Cardiac muscle cell (in vitro differentiated cells and primary cell): ENCODE measurements around the gene SCRN1. TPM values are rescaled to one million over a fixed set of nuclear protein-coding genes. Genes with fewer than 3 reads are reported as not detected.

ENCODE experiments used
- DNase-seq, 2 donors: peaks; one replicate each; pipeline versions ENCODE4 v3.0.0 to v3.0.0-alpha.2; 2010 to 2017; ENCODE audit warnings: low read depth in 1 of 2, low spot score in 1 of 2
- H3K27ac ChIP-seq: fragments of 200-600 bp; sonication (generic); 2 replicates; pipeline ENCODE4 v1.5.1; 2016
- H3K27me3 ChIP-seq: fragments of 200-600 bp; sonication (generic); 2 replicates; pipeline ENCODE4 v1.6.0; 2016; ENCODE audit warnings: control low read depth
- H3K36me3 ChIP-seq: fragments of 200-600 bp; sonication (generic); 2 replicates; pipeline ENCODE4 v1.5.1; 2016; ENCODE audit warnings: control low read depth
- H3K4me1 ChIP-seq: fragments of 200-600 bp; sonication (generic); 2 replicates; pipeline ENCODE4 v1.8.1; 2017; ENCODE audit warnings: low read depth, mild to moderate bottlenecking, mixed run types
- H3K4me3 ChIP-seq: fragments of 200-600 bp; sonication (generic); 2 replicates; pipeline ENCODE4 v1.5.1; 2016; ENCODE audit warnings: mild to moderate bottlenecking
- H3K9me3 ChIP-seq: fragments of 200-600 bp; sonication (generic); 2 replicates; pipeline ENCODE4 v1.5.1; 2017; ENCODE audit warnings: low read depth, mild to moderate bottlenecking, control low read depth
- CTCF ChIP-seq: IDR thresholded peaks from 2 replicates; pipeline ENCODE4 v1.5.1; 2012; ENCODE audit warnings: low read depth, mild to moderate bottlenecking, low read length
- polyA plus RNA-seq: library from polyadenylated mRNA; unstranded; fragments of >200 nt; fragmentation: Nextera tagmentation; extraction: Ambion mirVana; gene quantifications from 2 replicates; pipeline ENCODE4 v1.2.1, GENCODE V29; 2016
- total RNA-seq: library from RNA; depleted of rRNA; stranded (reverse); fragments of >200 nt; gene quantifications from 2 replicates; pipeline ENCODE4 v1.2.3, GENCODE V29; 2016

The SCRN1 gene
- total and polyA plus RNA-seq, 2 experiments from 2014 or later = 34.3 to 48.2 TPM

- peaks cover 34% of the 10 kb centered on the region for H3K4me1 ChIP-seq
- H3K4me3 ChIP-seq = peak overlapping the region; percentile 88
- H3K9me3 ChIP-seq = no peaks in the 10 kb centered on the region
- H3K27ac ChIP-seq = peak overlapping the region; percentile 87
- TF ChIP-seq CTCF = no peak
- DNase-seq = peak in 1 of 2 donors; percentile 16
- no peaks in the 10 kb centered on the region for H3K36me3 ChIP-seq
- no peaks in the 10 kb centered on the region for H3K27me3 ChIP-seq
These were observed 40.1 kb upstream of the SCRN1 start for GRCh38 chr7:30029696-30030095.

GRCh38 chr7:30028749-30029635 is 39.4 kb upstream of the SCRN1 start:
- peak; percentile 3 for TF ChIP-seq CTCF

GRCh38 chr7:30028216-30028748 is 38.7 kb upstream of the SCRN1 start, which contains the start of gene PLEKHA8:
Gene PLEKHA8 (plus strand): TSS chr7:30028412. CDS start chr7:30028763, 351 bp downstream.
- peak within 1 kb of the TSS; percentile 87 for H3K27ac ChIP-seq
- H3K4me1 ChIP-seq = peaks cover 34% of the 10 kb centered on the region
- no peaks in the 10 kb centered on the region for H3K27me3 ChIP-seq
- no peaks in the 10 kb centered on the region for H3K36me3 ChIP-seq
- no peaks in the 10 kb centered on the region for H3K9me3 ChIP-seq
- no peak for TF ChIP-seq CTCF
- peak; percentile 90 to 94 for DNase-seq
- H3K4me3 ChIP-seq = peak within 1 kb of the TSS; percentile 88

More at GRCh38 chr7:30028749-30029635, 39.4 kb upstream of the SCRN1 start:
- Histone ChIP-seq H3K4me3 (peak overlapping the region; percentile 88), H3K4me1 (peaks cover 34% of the 10 kb centered on the region), H3K27ac (peak overlapping the region; percentile 87), H3K36me3 (no peaks in the 10 kb centered on the region), H3K27me3 (no peaks in the 10 kb centered on the region), H3K9me3 (no peaks in the 10 kb centered on the region)
- peak; percentile 43 to 70 for DNase-seq

GRCh38 chr7:30027740-30028215 is 38.2 kb upstream of the SCRN1 start:
- Histone ChIP-seq H3K4me1 (peaks cover 34% of the 10 kb centered on the region), H3K9me3 (no peaks in the 10 kb centered on the region), H3K4me3 (peak overlapping the region; percentile 88), H3K27me3 (no peaks in the 10 kb centered on the region), H3K36me3 (no peaks in the 10 kb centered on the region), H3K27ac (peak overlapping the region; percentile 87)
- TF ChIP-seq CTCF = no peak
- DNase-seq = no peak

GRCh38 chr7:30027065-30027456 is 37.5 kb upstream of the SCRN1 start:
- H3K9me3 ChIP-seq = no peaks in the 10 kb centered on the region
- peak overlapping the region; percentile 88 for H3K4me3 ChIP-seq
- TF ChIP-seq CTCF = no peak
- H3K27me3 ChIP-seq = no peaks in the 10 kb centered on the region
- DNase-seq = peak in 1 of 2 donors; percentile 47
- no peaks in the 10 kb centered on the region for H3K36me3 ChIP-seq
- H3K27ac ChIP-seq = peak overlapping the region; percentile 87
- H3K4me1 ChIP-seq = peaks cover 31% of the 10 kb centered on the region
